ENCODE data around the gene IL17F.

IL17F gene

GRCh38 chr6:52284460-52285176 lies 40.3 kb upstream of the IL17F start, which contains the start of gene MCM3:
Gene MCM3, minus strand, starts transcription at chr6:52284742. Its CDS starts 68 bp downstream, at chr6:52284674.
- peak; percentile 100 for DNase-seq (ENCODE audit: low read depth)
- no peak for TF ChIP-seq CTCF (IDR thresholded peaks at IDR 0.05; ENCODE audit: insufficient read depth, low read depth, low read length, missing control alignments)
- H3K4me3 ChIP-seq (ENCODE audit: low read depth, low read length): peak within 1 kb of the TSS; percentile 72

GRCh38 chr6:52284131-52284459 lies 39.8 kb upstream of the IL17F start:
- DNase-seq (ENCODE audit: low read depth): peak; percentile 74
- peak overlapping the region; percentile 67 for H3K4me3 ChIP-seq (ENCODE audit: low read depth, low read length)
- no peak for TF ChIP-seq CTCF (IDR thresholded peaks at IDR 0.05; ENCODE audit: insufficient read depth, low read depth, low read length, missing control alignments)

GRCh38 chr6:52283111-52283510 lies 38.8 kb upstream of the IL17F start:
- peak overlapping the region; percentile 67 for H3K4me3 ChIP-seq (ENCODE audit: low read depth, low read length)
- no peak for TF ChIP-seq CTCF (IDR thresholded peaks at IDR 0.05; ENCODE audit: insufficient read depth, low read depth, low read length, missing control alignments)
- no peak for DNase-seq (ENCODE audit: low read depth)

GRCh38 chr6:52276130-52276529 lies 31.8 kb upstream of the IL17F start:
- TF ChIP-seq CTCF (IDR thresholded peaks at IDR 0.05; ENCODE audit: insufficient read depth, low read depth, low read length, missing control alignments): no peak
- H3K4me3 ChIP-seq (ENCODE audit: low read depth, low read length): no peak overlapping the region
- no peak for DNase-seq (ENCODE audit: low read depth)

- H3K4me3 ChIP-seq (ENCODE audit: low read depth, low read length): no peak overlapping the region
- TF ChIP-seq CTCF (IDR thresholded peaks at IDR 0.05; ENCODE audit: insufficient read depth, low read depth, low read length, missing control alignments): no peak
- DNase-seq (ENCODE audit: low read depth): no peak
These were observed 27.7 kb upstream of the IL17F start for GRCh38 chr6:52271852-52272460.

GRCh38 chr6:52263709-52264540 lies 19.6 kb upstream of the IL17F start:
- DNase-seq (ENCODE audit: low read depth): peak; percentile 78
- H3K4me3 ChIP-seq (ENCODE audit: low read depth, low read length): no peak overlapping the region
- peak; percentile 94 for TF ChIP-seq CTCF (IDR thresholded peaks at IDR 0.05; ENCODE audit: insufficient read depth, low read depth, low read length, missing control alignments)
